ENCODE data around the gene GOLGA6L26.
"Not testable (repeated sequence)": the region's sequence is repeated elsewhere in the genome, so short reads cannot be mapped to it uniquely, and the experiment has no call there.

GOLGA6L26 gene

GRCh38 chr15:23334096-23334495, at the start of gene GOLGA6L26:
TSS of gene GOLGA6L26 (minus strand) at chr15:23334196. CDS start at chr15:23334135, 61 bp downstream.
- DNase-seq = not testable (repeated sequence)

GRCh38 chr15:23381192-23381591, 47.2 kb upstream of the GOLGA6L26 start:
- not testable (repeated sequence) for DNase-seq

- not testable (repeated sequence) for DNase-seq
Observed at GRCh38 chr15:23380700-23381099, 46.7 kb upstream of the GOLGA6L26 start.

GRCh38 chr15:23378946-23379345, 45.0 kb upstream of the GOLGA6L26 start:
- not testable (repeated sequence) for DNase-seq

GRCh38 chr15:23374226-23374625, 40.2 kb upstream of the GOLGA6L26 start:
- DNase-seq = not testable (repeated sequence)

- not testable (repeated sequence) for DNase-seq
Observed at GRCh38 chr15:23372891-23373600, 39.0 kb upstream of the GOLGA6L26 start.

GRCh38 chr15:23372284-23372683, 38.3 kb upstream of the GOLGA6L26 start:
- no peak for DNase-seq

GRCh38 chr15:23371868-23372267, 37.9 kb upstream of the GOLGA6L26 start:
- DNase-seq = not testable (repeated sequence)

GRCh38 chr15:23371134-23371533, 37.1 kb upstream of the GOLGA6L26 start:
- DNase-seq = not testable (repeated sequence)

- no peak for DNase-seq
Observed at GRCh38 chr15:23370578-23370977, 36.6 kb upstream of the GOLGA6L26 start.

GRCh38 chr15:23364261-23364660, 30.3 kb upstream of the GOLGA6L26 start:
- DNase-seq = not testable (repeated sequence)

GRCh38 chr15:23362622-23363021, 28.6 kb upstream of the GOLGA6L26 start:
- not testable (repeated sequence) for DNase-seq

GRCh38 chr15:23354448-23354847, 20.5 kb upstream of the GOLGA6L26 start, which contains the start of gene GOLGA8S:
TSS of gene GOLGA8S (plus strand) at chr15:23354748. CDS start at chr15:23354810, 62 bp downstream.
- not testable (repeated sequence) for DNase-seq

GRCh38 chr15:23311233-23311632, 22.8 kb downstream of the GOLGA6L26 start:
- DNase-seq = not testable (repeated sequence)

- not testable (repeated sequence) for DNase-seq
Observed at GRCh38 chr15:23305921-23306320, 28.1 kb downstream of the GOLGA6L26 start.

GRCh38 chr15:23304805-23305204, 29.2 kb downstream of the GOLGA6L26 start:
- DNase-seq = not testable (repeated sequence)

- not testable (repeated sequence) for DNase-seq
Observed at GRCh38 chr15:23304267-23304666, 29.7 kb downstream of the GOLGA6L26 start.

- not testable (repeated sequence) for DNase-seq
Observed at GRCh38 chr15:23303654-23304053, 30.3 kb downstream of the GOLGA6L26 start.

- not testable (repeated sequence) for DNase-seq
Observed at GRCh38 chr15:23303246-23303645, 30.8 kb downstream of the GOLGA6L26 start.
